Hepatocyte (in vitro differentiated cells): ENCODE data around the gene MFAP5. TPM values are rescaled to one million over a fixed set of nuclear protein-coding genes. Genes with fewer than 3 reads are reported as not detected.

ENCODE experiments used
- DNase-seq: peaks from one replicate; pipeline ENCODE4 v3.0.0-alpha.2; 2016; ENCODE audit warnings: low spot score
- H2AFZ ChIP-seq: fragments of 200-600 bp; sonication (generic); 2 replicates; pipeline ENCODE4 v1.6.0; 2016; ENCODE audit warnings: antibody characterized with exemption, mild to moderate bottlenecking
- H3K27ac ChIP-seq: fragments of 200-600 bp; sonication (generic); 2 replicates; pipeline ENCODE4 v1.5.1; 2016; ENCODE audit warnings: mild to moderate bottlenecking
- H3K27me3 ChIP-seq: fragments of 200-600 bp; sonication (generic); 2 replicates; pipeline ENCODE4 v1.6.1; 2016
- H3K36me3 ChIP-seq: fragments of 200-600 bp; sonication (generic); replicated peaks from 2 replicates; pipeline ENCODE4 v1.5.1; 2016; ENCODE audit warnings: low read depth; ENCODE audit not compliant: insufficient read depth
- H3K4me1 ChIP-seq: fragments of 200-600 bp; sonication (generic); 2 replicates; pipeline ENCODE4 v1.5.1; 2016; ENCODE audit warnings: mild to moderate bottlenecking, moderate library complexity; ENCODE audit not compliant: insufficient read depth
- H3K4me2 ChIP-seq: fragments of 200-600 bp; sonication (generic); 2 replicates; pipeline ENCODE4 v1.6.0; 2016
- H3K4me3 ChIP-seq: fragments of 200-600 bp; sonication (generic); 2 replicates; pipeline ENCODE4 v1.5.1; 2016; ENCODE audit warnings: mild to moderate bottlenecking
- H3K79me2 ChIP-seq: fragments of 200-600 bp; sonication (generic); 2 replicates; pipeline ENCODE4 v1.6.0; 2017; ENCODE audit warnings: mild to moderate bottlenecking
- H3K9me2 ChIP-seq: fragments of 200-600 bp; sonication (generic); replicated peaks from 2 replicates; pipeline ENCODE4 v1.6.0; 2017; ENCODE audit warnings: mild to moderate bottlenecking; ENCODE audit not compliant: insufficient read depth
- H3K9me3 ChIP-seq: fragments of 200-600 bp; sonication (generic); 2 replicates; pipeline ENCODE4 v1.5.1; 2016; ENCODE audit warnings: low read depth, mild to moderate bottlenecking
- H4K20me1 ChIP-seq: fragments of 200-600 bp; sonication (generic); 2 replicates; pipeline ENCODE4 v1.6.0; 2016; ENCODE audit warnings: mild to moderate bottlenecking; ENCODE audit not compliant: insufficient read depth, poor library complexity, severe bottlenecking
- CTCF ChIP-seq: fragments of 200-600 bp; sonication (generic); IDR thresholded peaks from 2 replicates; pipeline ENCODE4 v1.5.1; 2016; ENCODE audit warnings: antibody characterized with exemption, mild to moderate bottlenecking; ENCODE audit not compliant: poor library complexity
- EZH2 ChIP-seq: fragments of 200-600 bp; sonication (generic); IDR thresholded peaks from 2 replicates; pipeline ENCODE4 v1.6.1; 2016; ENCODE audit warnings: antibody characterized with exemption, mild to moderate bottlenecking, borderline replicate concordance
- EZH2phosphoT487 ChIP-seq: fragments of 200-600 bp; sonication (generic); IDR thresholded peaks from one replicate; pipeline ENCODE4 v1.6.1; 2018; ENCODE audit warnings: antibody characterized with exemption, mild to moderate bottlenecking, low read depth, moderate library complexity; ENCODE audit not compliant: unreplicated experiment, severe bottlenecking
- WGBS: methylation state at CpG from one replicate; pipeline ENCODE4 v1.1.6; 2016; ENCODE audit warnings: low lambda C conversion rate; ENCODE audit errors: missing lambda C conversion rate; 5-methylcytosine and 5-hydroxymethylcytosine counted together
- polyA plus RNA-seq: library from polyadenylated mRNA; unstranded; fragments of >200 nt; fragmentation: Nextera tagmentation; extraction: Ambion mirVana; gene quantifications from 2 replicates; pipeline ENCODE4 v1.2.1, GENCODE V29; 2016
- total RNA-seq: library from RNA; depleted of rRNA; stranded (reverse); fragments of >200 nt; gene quantifications from 2 replicates; pipeline ENCODE4 v1.2.3, GENCODE V29; 2014

The MFAP5 gene
- total and polyA plus RNA-seq, 2 experiments from 2014 or later = 0.15 to 1.9 TPM

- Histone ChIP-seq H3K9me3 (no peaks in the 10 kb centered on the region), H3K79me2 (no peaks in the 10 kb centered on the region), H3K36me3 (no peaks in the 10 kb centered on the region), H3K4me1 (peaks cover 11% of the 10 kb centered on the region), H3K9me2 (no peaks in the 10 kb centered on the region), H3K4me3 (no peak overlapping the region), H3K27me3 (no peaks in the 10 kb centered on the region), H4K20me1 (no peaks in the 10 kb centered on the region), H3K4me2 (no peak overlapping the region), H3K27ac (peak overlapping the region; percentile 82), H2AFZ (no peak overlapping the region)
- WGBS = 91% methylated on average over 9 of the region's 9 CpGs
- no peak for DNase-seq
- TF ChIP-seq CTCF = no peak
- TF ChIP-seq EZH2 = no peak
- TF ChIP-seq EZH2phosphoT487 = no peak
These were observed 17.9 kb upstream of the MFAP5 start for GRCh38 chr12:8680533-8680932.

- Histone ChIP-seq H3K27me3 (no peaks in the 10 kb centered on the region), H3K9me3 (no peaks in the 10 kb centered on the region), H3K4me1 (peaks cover 11% of the 10 kb centered on the region), H3K36me3 (no peaks in the 10 kb centered on the region), H3K27ac (peak overlapping the region; percentile 26), H3K79me2 (no peaks in the 10 kb centered on the region), H3K4me2 (no peak overlapping the region), H3K9me2 (no peaks in the 10 kb centered on the region), H3K4me3 (no peak overlapping the region), H2AFZ (no peak overlapping the region), H4K20me1 (no peaks in the 10 kb centered on the region)
- WGBS = 63% methylated on average over 3 of the region's 3 CpGs
- no peak for TF ChIP-seq EZH2
- TF ChIP-seq EZH2phosphoT487 = no peak
- TF ChIP-seq CTCF = no peak
- DNase-seq = peak; percentile 18
These were observed 16.1 kb upstream of the MFAP5 start for GRCh38 chr12:8678661-8679111.

GRCh38 chr12:8677362-8677761, 14.7 kb upstream of the MFAP5 start:
- H3K4me1 ChIP-seq = peaks cover 11% of the 10 kb centered on the region
- DNase-seq = no peak
- no peak overlapping the region for H2AFZ ChIP-seq
- no peak overlapping the region for H3K4me2 ChIP-seq
- TF ChIP-seq EZH2 (no peak), EZH2phosphoT487 (no peak), CTCF (no peak)
- no peaks in the 10 kb centered on the region for H3K79me2 ChIP-seq
- H3K9me2 ChIP-seq = no peaks in the 10 kb centered on the region
- H4K20me1 ChIP-seq = no peaks in the 10 kb centered on the region
- H3K9me3 ChIP-seq = no peaks in the 10 kb centered on the region
- 94% methylated on average over 3 of the region's 3 CpGs for WGBS
- no peaks in the 10 kb centered on the region for H3K27me3 ChIP-seq
- H3K27ac ChIP-seq = no peak overlapping the region
- H3K4me3 ChIP-seq = no peak overlapping the region
- no peaks in the 10 kb centered on the region for H3K36me3 ChIP-seq

- no peak overlapping the region for H3K4me2 ChIP-seq
- H3K9me2 ChIP-seq = no peaks in the 10 kb centered on the region
- H3K27ac ChIP-seq = no peak overlapping the region
- no peak overlapping the region for H2AFZ ChIP-seq
- TF ChIP-seq EZH2 (no peak), CTCF (no peak), EZH2phosphoT487 (no peak)
- WGBS = 88% methylated on average over 4 of the region's 4 CpGs
- no peak for DNase-seq
- H3K4me1 ChIP-seq = peaks cover 9% of the 10 kb centered on the region
- no peaks in the 10 kb centered on the region for H4K20me1 ChIP-seq
- H3K4me3 ChIP-seq = no peak overlapping the region
- H3K36me3 ChIP-seq = no peaks in the 10 kb centered on the region
- no peaks in the 10 kb centered on the region for H3K79me2 ChIP-seq
- H3K27me3 ChIP-seq = no peaks in the 10 kb centered on the region
- no peaks in the 10 kb centered on the region for H3K9me3 ChIP-seq
These were observed 14.0 kb upstream of the MFAP5 start for GRCh38 chr12:8676651-8677050.
